ENCODE measurements around the gene BTLA. TPM values are rescaled to one million over a fixed set of nuclear protein-coding genes. Genes with fewer than 3 reads are reported as not detected.

BTLA gene, protein sequence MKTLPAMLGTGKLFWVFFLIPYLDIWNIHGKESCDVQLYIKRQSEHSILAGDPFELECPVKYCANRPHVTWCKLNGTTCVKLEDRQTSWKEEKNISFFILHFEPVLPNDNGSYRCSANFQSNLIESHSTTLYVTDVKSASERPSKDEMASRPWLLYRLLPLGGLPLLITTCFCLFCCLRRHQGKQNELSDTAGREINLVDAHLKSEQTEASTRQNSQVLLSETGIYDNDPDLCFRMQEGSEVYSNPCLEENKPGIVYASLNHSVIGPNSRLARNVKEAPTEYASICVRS
- 0.42 TPM in 1 of 2 replicates, not detected in the other for total RNA-seq

DNA sequence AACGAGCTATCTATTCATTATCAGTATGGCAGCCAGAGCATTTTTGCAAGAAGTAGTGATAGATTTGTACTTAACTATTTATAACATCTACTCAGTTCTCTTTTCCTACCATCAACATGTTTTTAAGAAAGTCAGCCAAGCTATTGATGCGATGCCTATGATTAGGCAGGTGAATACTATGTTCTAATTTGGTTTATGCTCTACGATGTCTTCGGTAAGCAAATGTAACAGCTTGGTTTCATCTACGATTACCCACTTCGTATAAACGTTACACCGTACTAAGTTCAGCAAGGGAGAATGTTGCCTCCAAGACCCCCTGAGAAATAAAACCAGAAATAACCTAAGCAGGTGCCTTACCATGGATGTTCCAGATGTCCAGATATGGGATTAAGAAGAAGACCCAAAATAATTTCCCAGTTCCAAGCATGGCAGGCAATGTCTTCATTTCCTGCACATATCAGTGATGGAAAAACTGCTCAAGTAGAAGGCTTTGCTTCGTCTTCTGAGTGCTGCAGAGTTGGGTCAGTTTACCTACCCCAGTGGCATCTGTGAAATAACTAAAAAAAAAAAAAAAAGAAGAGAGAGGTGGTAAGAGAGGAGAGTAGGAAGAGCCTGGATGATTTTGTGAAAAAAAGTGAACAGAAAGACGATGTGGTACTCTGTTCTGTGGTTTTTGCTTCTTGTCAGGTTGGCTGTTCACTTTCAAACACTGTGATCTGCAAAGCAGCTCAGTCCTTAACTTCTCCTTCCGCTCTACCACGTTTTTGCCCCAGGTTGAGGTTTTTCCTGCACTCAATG is at the start of gene BTLA:
BTLA (minus strand) TSS at position 559 of the 798 bp plus-strand sequence; CDS start at position 445, 114 bp downstream.

Other genes starting within 250 kb of the BTLA start
- gene SLC9C1, start 205.3 kb downstream of the BTLA start, total RNA-seq: 0.30 and 0.37 TPM in 2 replicates
- 33.3 and 66.5 TPM in 2 replicates for gene CD200, start 166.3 kb downstream of the BTLA start, total RNA-seq
- 64.7 and 65.1 TPM in 2 replicates for gene ATG3, start 62.5 kb upstream of the BTLA start, total RNA-seq
- gene SLC35A5, start 62.6 kb upstream of the BTLA start, total RNA-seq: 29.1 and 43.3 TPM in 2 replicates
- 325 and 1,122 TPM in 2 replicates for gene CCDC80, start 141.7 kb upstream of the BTLA start, total RNA-seq

Measured in smooth muscle cell of the umbilical artery (primary cell).